GM12878 (cell line): ENCODE measurements around the gene LRRK1. TPM values are rescaled to one million over a fixed set of nuclear protein-coding genes. Genes with fewer than 3 reads are reported as not detected.

ENCODE experiments used
- ATAC-seq: fragments of 200-7000 bp; cut with Tn5 transposase; 3 replicates; pipeline ENCODE4 v1.9.1; 2020; ENCODE audit warnings: mild to moderate bottlenecking, moderate library complexity
- BruUV-seq: library from RNA; stranded (reverse); fragments of 400-500 nt; replicated peaks from 2 replicates; lab custom pipeline; 2021; lab: Mats Ljungman, UMichigan
- CTCF ChIA-PET: fragments of 300-600 bp; sonication (Branson Sonifier 250); formaldehyde crosslinking; extraction: SDS; loops from one replicate; lab custom pipeline; 2021; ENCODE audit warnings: inconsistent platforms; lab: Yijun Ruan, JAX
- POLR2A ChIA-PET: fragments of 350-600 bp; formaldehyde crosslinking; extraction: SDS; loops from one replicate; lab custom pipeline; 2021; ENCODE audit warnings: inconsistent platforms; lab: Charles Lee
- RAD21 ChIA-PET: fragments of 300-600 bp; sonication (Branson Sonifier 250); formaldehyde crosslinking; loops from one replicate; lab custom pipeline; 2023; ENCODE audit warnings: antibody characterized with exemption; ENCODE audit not compliant: unreplicated experiment; lab: Charles Lee
- SMC1A ChIA-PET: fragments of 300-600 bp; sonication (Branson Sonifier 250); formaldehyde crosslinking; loops from one replicate; lab custom pipeline; 2023; ENCODE audit not compliant: unreplicated experiment, uncharacterized antibody; lab: Charles Lee
- DNase-seq: peaks from one replicate; pipeline ENCODE4 v3.0.0-alpha.2; 2011; ENCODE audit warnings: low read depth, low spot score
- FAIRE-seq: peaks from 3 replicates; lab custom pipeline; 2011; peaks lifted over from hg19 to GRCh38; lab: Jason Lieb, UNC
- H2AFZ ChIP-seq: 2 replicates; pipeline ENCODE4 v1.6.0; 2011; ENCODE audit warnings: low read depth, low read length, control low read depth; ENCODE audit not compliant: control insufficient read depth
- H3K27ac ChIP-seq: 2 replicates; pipeline ENCODE4 v1.5.1; 2011; ENCODE audit warnings: control low read depth; ENCODE audit not compliant: control insufficient read depth, insufficient read depth
- H3K27me3 ChIP-seq, 2 experiments: replicated peaks in 1 of 2; 2 replicates each; pipeline versions ENCODE4 v1.6.0 to v1.6.1; 2011; ENCODE audit warnings: low read length in 1 of 2; ENCODE audit not compliant: control insufficient read depth in 2 of 2, insufficient read depth in 2 of 2
- H3K36me3 ChIP-seq, 2 experiments: 2 replicates each; pipeline ENCODE4 v1.5.1; 2011; ENCODE audit warnings: low read length in 1 of 2; ENCODE audit not compliant: control insufficient read depth in 2 of 2, insufficient read depth in 2 of 2
- H3K4me1 ChIP-seq: 2 replicates; pipeline ENCODE4 v1.6.1; 2011; ENCODE audit warnings: mild to moderate bottlenecking, low read length, moderate library complexity, mixed read lengths; ENCODE audit not compliant: control insufficient read depth, insufficient read depth
- H3K4me2 ChIP-seq: 2 replicates; pipeline ENCODE4 v1.6.0; 2011; ENCODE audit warnings: control low read depth; ENCODE audit not compliant: control insufficient read depth, insufficient read depth
- H3K4me3 ChIP-seq: fragments of 200-600 bp; sonication (generic); 2 replicates; pipeline ENCODE4 v1.5.1; 2016
- H3K79me2 ChIP-seq: 2 replicates; pipeline ENCODE4 v1.6.0; 2011; ENCODE audit warnings: low read length; ENCODE audit not compliant: control insufficient read depth, insufficient read depth
- H3K9ac ChIP-seq: 2 replicates; pipeline ENCODE4 v1.8.0; 2011; ENCODE audit warnings: low read length, control low read depth, mixed read lengths; ENCODE audit not compliant: control insufficient read depth, insufficient read depth
- H3K9me3 ChIP-seq: replicated peaks from 3 replicates; pipeline ENCODE4 v1.5.1; 2011; ENCODE audit warnings: mild to moderate bottlenecking, low read length; ENCODE audit not compliant: control insufficient read depth, insufficient read depth
- H4K20me1 ChIP-seq: 2 replicates; pipeline ENCODE4 v1.6.0; 2011; ENCODE audit not compliant: control insufficient read depth, insufficient read depth
- CEBPB ChIP-seq, 2 experiments: fragments of 150-350 bp in 1 of 2; IDR thresholded peaks; 2 replicates each; pipeline ENCODE4 v1.6.1; 2012 to 2014; ENCODE audit warnings: low read depth in 2 of 2, low read length in 2 of 2, borderline replicate concordance in 1 of 2, inconsistent platforms in 1 of 2
- EZH2 ChIP-seq: IDR thresholded peaks from 2 replicates; pipeline ENCODE4 v1.6.1; 2012; ENCODE audit warnings: low read depth, mild to moderate bottlenecking, control low read depth, inconsistent platforms, low read length, borderline replicate concordance; ENCODE audit not compliant: control insufficient read depth
- GATAD2B ChIP-seq: fragments of 450-650 bp; conservative IDR thresholded peaks from 2 replicates; pipeline ENCODE4 v1.6.1; 2017; ENCODE audit warnings: low read depth, mild to moderate bottlenecking, moderate library complexity
- HDAC6 ChIP-seq: fragments of 200-600 bp; sonication (generic); IDR thresholded peaks from one replicate; pipeline ENCODE4 v1.8.0; 2017; ENCODE audit warnings: antibody characterized with exemption; ENCODE audit not compliant: unreplicated experiment
- HDGF ChIP-seq: fragments of 450-650 bp; IDR thresholded peaks from 2 replicates; pipeline ENCODE4 v1.6.1; 2016; ENCODE audit warnings: antibody characterized with exemption
- JUND ChIP-seq: IDR thresholded peaks from 2 replicates; pipeline ENCODE4 v1.6.1; 2012; ENCODE audit warnings: low read depth, mild to moderate bottlenecking, low read length, improper control_type of control experiment, moderate library complexity
- MTA3 ChIP-seq: IDR thresholded peaks from 2 replicates; pipeline ENCODE4 v1.6.1; 2012; ENCODE audit warnings: low read length, inconsistent platforms, borderline replicate concordance
- PBX3 ChIP-seq: IDR thresholded peaks from 2 replicates; pipeline ENCODE4 v1.6.1; 2011; ENCODE audit warnings: mild to moderate bottlenecking, low read depth, low read length, moderate library complexity; ENCODE audit not compliant: insufficient replicate concordance
- RUNX3 ChIP-seq: IDR thresholded peaks from 2 replicates; pipeline ENCODE4 v1.6.1; 2012; ENCODE audit warnings: low read length, inconsistent platforms
- SMAD5 ChIP-seq: IDR thresholded peaks from 2 replicates; pipeline ENCODE4 v1.6.1; 2016; ENCODE audit warnings: antibody characterized with exemption, low read depth
- SUZ12 ChIP-seq: fragments of 200-600 bp; sonication (generic); IDR thresholded peaks from one replicate; pipeline ENCODE4 v1.6.1; 2018; ENCODE audit warnings: antibody characterized with exemption, mild to moderate bottlenecking; ENCODE audit not compliant: unreplicated experiment
- TAF1 ChIP-seq: IDR thresholded peaks from 2 replicates; pipeline ENCODE4 v1.6.1; 2011; ENCODE audit warnings: mild to moderate bottlenecking, low read depth, low read length, borderline replicate concordance
- TBL1XR1 ChIP-seq: IDR thresholded peaks from 2 replicates; pipeline ENCODE4 v1.6.1; 2012; ENCODE audit warnings: low read depth, low read length, improper control_type of control experiment
- TCF12 ChIP-seq: IDR thresholded peaks from 2 replicates; pipeline ENCODE4 v1.6.1; 2011; ENCODE audit warnings: low read depth, mild to moderate bottlenecking, low read length
- YBX1 ChIP-seq: fragments of 450-650 bp; IDR thresholded peaks from 2 replicates; pipeline ENCODE4 v1.6.1; 2016; ENCODE audit warnings: antibody characterized with exemption
- ZNF384 ChIP-seq: IDR thresholded peaks from 2 replicates; pipeline ENCODE4 v1.6.1; 2012; ENCODE audit warnings: low read depth, mild to moderate bottlenecking, low read length, improper control_type of control experiment, borderline replicate concordance
- WGBS: methylation state at CpG from one replicate; pipeline ENCODE4 v1.1.6; 2016; ENCODE audit warnings: low lambda C conversion rate; ENCODE audit not compliant: insufficient replicate concordance, insufficient coverage; ENCODE audit errors: missing lambda C conversion rate; 5-methylcytosine and 5-hydroxymethylcytosine counted together
- in situ Hi-C: fragments of 300-500 bp; cut with MboI; formaldehyde crosslinking; loops from 9 replicates; pipeline ENCODE4 v1.14.3; 2018; ENCODE audit warnings: mixed read lengths
- intact Hi-C: fragments of 100-400 bp; cut with micrococcal nuclease; formaldehyde crosslinking; loops from one replicate; pipeline ENCODE4 v1.14.2; 2022; ENCODE audit not compliant: unreplicated experiment
- polyA plus RNA-seq, 11 experiments: library from polyadenylated mRNA; depleted of rRNA in 4 of 11; unstranded in 6 of 11; stranded (reverse) in 5 of 11; fragments of >200 nt; fragmentation: Nextera tagmentation in 4 of 11; fragmentation: Illumina TruSeq in 1 of 11; extraction: Ambion mirVana in 4 of 11; extraction: Trizol in 1 of 11; gene quantifications; 1 replicate in 1 of 11; 2 replicates in 10 of 11; pipeline versions ENCODE4 v1.2.1 to v1.2.3, GENCODE V29; 2011 to 2016; ENCODE audit warnings: inconsistent platforms in 2 of 11, missing spikeins in 2 of 11, low read depth in 1 of 11
- total RNA-seq, 4 experiments: library from RNA; depleted of rRNA in 3 of 4; stranded (reverse); fragments of >200 nt in 3 of 4; fragmentation: Illumina TruSeq in 1 of 4; extraction: Trizol in 1 of 4; gene quantifications; 2 replicates each; pipeline versions ENCODE4 v1.2.1 to v1.2.3, GENCODE V29; 2013 to 2021

Gene LRRK1
- total and polyA plus RNA-seq, 10 of the 15 experiments (the other 5 are each of a cell fraction or from before 2014, with no cell fraction given), result 2.2 to 58.3 (median 17.9) TPM

- ChIA-PET POLR2A (no interaction called here), RAD21 (no interaction called here), CTCF (no interaction called here), SMC1A (no interaction called here)
- H3K79me2 ChIP-seq, result no peaks in the 10 kb centered on the region
- no peak overlapping the region for H2AFZ ChIP-seq
- FAIRE-seq, result no peak
- TF ChIP-seq YBX1 (no peak), HDGF (no peak), JUND (no peak), CEBPB (IDR thresholded peaks at IDR 0.05; ENCODE audit: borderline replicate concordance in 1 of 2, low read depth in 2 of 2, low read length in 2 of 2) (no peak), SUZ12 (peak; percentile 87), MTA3 (no peak), PBX3 (no peak), SMAD5 (no peak), EZH2 (no peak), RUNX3 (no peak), TCF12 (no peak), TBL1XR1 (no peak), TAF1 (no peak), HDAC6 (peak; percentile 89), ZNF384 (no peak), GATAD2B (no peak)
- no peak overlapping the region for H3K27ac ChIP-seq
- in situ Hi-C loops, result no loop called here
- no peak overlapping the region for H3K4me3 ChIP-seq
- no peak overlapping the region for H3K9ac ChIP-seq
- H3K4me1 ChIP-seq, result no peaks in the 10 kb centered on the region
- no peak for ATAC-seq
- H3K36me3 ChIP-seq, result no peaks in the 10 kb centered on the region
- H3K27me3 ChIP-seq, result peaks cover 13 to 19% of the 10 kb centered on the region in 2 experiments
- H3K4me2 ChIP-seq, result no peak overlapping the region; the same call in 1 of the 2 replicates
- H4K20me1 ChIP-seq, result no peaks in the 10 kb centered on the region
- H3K9me3 ChIP-seq, result no peaks in the 10 kb centered on the region
- 5% methylated on average over 47 of the region's 62 CpGs for WGBS
- no peak for DNase-seq
- no TSS peak for BruUV-seq
- intact Hi-C loops, result no loop called here
These were observed 40.1 kb upstream of the LRRK1 start for GRCh38 chr15:100879061-100879463.
